ENCODE data around the gene ACBD4.

The ACBD4 gene, protein sequence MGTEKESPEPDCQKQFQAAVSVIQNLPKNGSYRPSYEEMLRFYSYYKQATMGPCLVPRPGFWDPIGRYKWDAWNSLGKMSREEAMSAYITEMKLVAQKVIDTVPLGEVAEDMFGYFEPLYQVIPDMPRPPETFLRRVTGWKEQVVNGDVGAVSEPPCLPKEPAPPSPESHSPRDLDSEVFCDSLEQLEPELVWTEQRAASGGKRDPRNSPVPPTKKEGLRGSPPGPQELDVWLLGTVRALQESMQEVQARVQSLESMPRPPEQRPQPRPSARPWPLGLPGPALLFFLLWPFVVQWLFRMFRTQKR

DNA sequence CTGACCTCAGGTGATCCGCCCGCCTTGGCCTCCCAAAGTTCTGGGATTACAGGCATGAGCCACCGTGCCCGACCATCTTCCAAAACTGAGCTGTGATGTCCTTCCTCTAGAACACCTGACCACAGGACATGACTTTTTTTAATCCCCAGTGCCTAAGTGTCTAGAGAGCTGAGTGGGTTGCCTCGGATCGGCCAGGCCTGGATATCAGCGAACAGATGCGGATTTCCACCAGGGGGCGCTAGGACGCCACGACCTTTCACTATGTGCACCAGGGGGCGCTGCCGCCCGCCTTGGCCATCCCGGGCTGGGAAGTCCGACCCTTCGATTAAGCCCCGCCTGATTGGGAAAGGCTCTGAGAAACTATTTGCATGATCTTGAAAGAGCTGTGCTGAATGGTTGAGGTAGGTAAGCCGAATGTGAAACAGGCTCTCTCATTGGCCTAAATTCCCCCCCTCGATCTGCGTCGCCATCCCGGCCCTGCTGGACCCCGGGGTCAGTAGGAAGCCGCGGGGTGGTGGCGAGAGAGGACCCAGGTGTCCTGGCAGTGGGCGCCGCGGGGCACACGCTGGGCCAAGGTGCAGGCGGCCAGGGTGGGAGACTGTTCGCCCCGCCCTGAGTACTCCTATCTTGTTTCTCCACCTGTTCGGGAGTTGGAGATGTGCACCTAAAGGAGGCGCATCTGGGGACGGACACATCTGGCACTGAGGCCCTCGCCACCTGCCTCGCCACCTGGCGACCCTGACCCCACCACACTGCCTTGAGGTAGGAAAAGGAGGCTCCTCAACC is at the start of gene ACBD4:
Gene ACBD4, plus strand, starts transcription at position 496 of the 786 bp plus-strand sequence. CDS start 458 bp downstream, outside the sequence.
- DNase-seq (ENCODE audit: low read depth, low spot score), result peak; percentile 98

DNA sequence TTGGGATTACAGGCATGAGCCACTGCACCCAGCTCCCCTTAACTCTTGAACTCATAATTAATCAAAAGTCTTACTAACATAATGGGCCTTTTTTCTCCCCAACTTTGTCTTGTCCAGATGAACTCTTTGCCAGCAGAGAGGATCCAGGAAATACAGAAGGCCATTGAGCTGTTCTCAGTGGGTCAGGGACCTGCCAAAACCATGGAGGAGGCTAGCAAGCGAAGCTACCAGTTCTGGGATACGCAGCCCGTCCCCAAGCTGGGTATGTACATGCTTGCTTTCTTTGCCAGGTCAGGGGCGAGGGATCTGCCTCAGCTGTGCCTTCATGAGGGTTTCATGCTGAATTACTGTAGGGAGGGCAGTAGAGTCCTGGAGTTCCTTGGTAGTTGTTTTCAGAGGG is 49.1 kb upstream of the ACBD4 start:
- no peak for DNase-seq (ENCODE audit: low read depth, low spot score)

DNA sequence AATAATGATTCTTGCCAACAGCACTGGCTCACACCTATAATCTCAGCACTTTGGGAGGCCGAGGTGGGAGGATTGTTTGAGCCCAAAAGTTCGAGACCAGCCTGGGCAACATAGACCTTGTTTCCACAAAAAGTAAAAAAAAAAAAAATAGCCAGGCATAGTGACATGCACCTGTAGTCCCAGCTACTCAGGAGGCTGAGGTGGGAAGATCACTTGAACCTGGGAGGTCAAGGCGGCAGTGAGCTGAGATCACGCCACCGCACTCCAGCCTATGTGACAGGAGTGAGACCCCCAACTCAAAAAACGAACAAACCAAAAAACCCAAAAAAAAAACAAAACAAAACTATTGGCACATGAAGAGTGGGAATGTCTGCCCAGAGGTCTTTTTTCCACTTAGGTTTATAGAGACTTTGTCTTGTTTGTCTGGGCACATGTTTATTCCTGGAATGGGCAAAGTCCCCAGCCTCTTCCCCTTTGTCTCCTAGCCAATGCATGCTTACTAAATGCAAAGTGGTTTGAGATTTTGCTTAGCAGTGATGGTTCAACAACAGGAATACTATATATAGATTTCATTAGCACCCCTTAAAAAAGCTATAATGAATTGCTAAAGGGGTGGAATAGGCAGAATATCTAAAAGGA is 48.5 kb upstream of the ACBD4 start:
- no peak for DNase-seq (ENCODE audit: low read depth, low spot score)

DNA sequence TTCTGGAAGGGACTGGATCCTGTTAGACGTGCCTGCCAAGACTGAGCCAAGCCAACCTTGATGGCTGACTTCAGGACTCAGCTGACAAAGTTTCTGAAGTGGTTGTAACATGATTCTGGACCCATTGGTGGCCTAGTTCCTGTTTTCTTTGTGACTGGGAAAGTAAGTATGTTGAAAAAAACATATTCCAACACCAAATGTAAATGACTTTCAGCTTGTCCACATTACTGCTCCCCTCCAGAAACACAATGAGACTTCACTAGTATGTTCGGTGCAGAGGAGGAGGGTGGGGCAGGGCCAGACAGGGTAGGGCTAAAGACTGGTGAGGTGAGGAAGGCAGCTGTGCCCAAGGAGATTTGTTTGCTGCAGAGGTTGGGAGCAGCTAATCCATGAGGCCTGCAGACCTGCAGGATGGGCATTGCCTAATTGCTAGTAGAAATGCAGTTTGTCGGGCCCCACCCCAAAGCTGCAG is 47.9 kb upstream of the ACBD4 start:
- DNase-seq (ENCODE audit: low read depth, low spot score), result peak; percentile 78

DNA sequence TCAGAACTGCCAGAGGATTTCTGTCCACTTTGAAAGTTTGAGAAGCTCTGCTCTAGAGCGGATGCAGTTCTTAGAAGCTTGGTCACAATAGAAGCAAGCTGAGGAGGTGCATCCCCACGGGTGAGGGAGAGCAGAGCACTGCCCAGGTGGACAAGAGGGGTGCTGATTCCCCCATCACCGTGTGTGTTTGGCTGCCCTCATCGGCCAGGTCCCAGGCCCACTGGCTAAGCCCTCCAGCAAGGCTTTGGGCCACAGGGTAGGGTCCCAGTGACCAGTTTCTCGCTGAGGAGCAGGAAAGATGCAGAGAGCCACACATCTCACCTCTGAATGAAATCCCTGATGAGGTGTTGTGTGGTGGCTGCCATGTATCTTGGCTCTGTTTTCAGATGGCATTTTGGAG is 47.5 kb upstream of the ACBD4 start:
- no peak for DNase-seq (ENCODE audit: low read depth, low spot score)

DNA sequence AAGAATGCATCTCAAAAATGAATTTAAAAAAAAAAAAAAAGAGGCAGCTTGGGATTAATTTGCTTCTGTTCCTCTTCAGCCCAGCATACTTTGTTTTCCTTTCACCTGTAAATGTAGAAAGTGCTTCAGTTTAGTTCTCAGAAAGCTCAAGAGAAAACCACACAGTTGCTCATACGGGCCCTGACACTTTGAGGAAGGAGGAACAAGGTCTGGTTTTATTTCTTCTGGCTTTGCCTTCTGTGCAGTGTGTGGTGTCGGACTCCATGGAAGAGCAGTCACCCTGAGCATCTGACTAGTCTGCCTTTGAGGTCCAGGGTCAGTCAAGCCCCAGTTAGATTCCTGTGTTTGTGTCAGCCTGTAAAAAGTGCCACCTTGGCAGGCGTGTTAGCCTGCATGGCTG is 46.7 kb upstream of the ACBD4 start:
- DNase-seq (ENCODE audit: low read depth, low spot score), result no peak

DNA sequence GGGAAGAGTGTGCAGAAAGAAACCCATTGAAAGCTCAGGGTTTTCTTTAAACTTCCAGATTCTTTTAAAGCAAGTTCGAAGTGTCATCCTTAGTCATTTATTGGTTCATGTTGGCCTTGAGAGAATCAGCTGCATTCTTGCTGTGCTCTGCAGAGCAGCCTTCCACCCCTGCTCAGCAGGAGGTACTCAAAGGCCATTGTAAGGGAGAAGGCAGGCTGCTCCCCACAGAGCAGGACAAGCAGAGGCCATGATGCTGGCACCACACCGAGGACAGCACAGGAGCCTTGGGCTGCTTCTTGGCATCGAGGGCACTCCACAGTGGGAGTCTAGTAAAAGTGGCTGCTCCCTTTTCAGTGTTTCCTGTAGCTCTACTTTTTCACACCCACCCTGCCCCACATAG is 44.8 kb upstream of the ACBD4 start:
- DNase-seq (ENCODE audit: low read depth, low spot score), result no peak

DNA sequence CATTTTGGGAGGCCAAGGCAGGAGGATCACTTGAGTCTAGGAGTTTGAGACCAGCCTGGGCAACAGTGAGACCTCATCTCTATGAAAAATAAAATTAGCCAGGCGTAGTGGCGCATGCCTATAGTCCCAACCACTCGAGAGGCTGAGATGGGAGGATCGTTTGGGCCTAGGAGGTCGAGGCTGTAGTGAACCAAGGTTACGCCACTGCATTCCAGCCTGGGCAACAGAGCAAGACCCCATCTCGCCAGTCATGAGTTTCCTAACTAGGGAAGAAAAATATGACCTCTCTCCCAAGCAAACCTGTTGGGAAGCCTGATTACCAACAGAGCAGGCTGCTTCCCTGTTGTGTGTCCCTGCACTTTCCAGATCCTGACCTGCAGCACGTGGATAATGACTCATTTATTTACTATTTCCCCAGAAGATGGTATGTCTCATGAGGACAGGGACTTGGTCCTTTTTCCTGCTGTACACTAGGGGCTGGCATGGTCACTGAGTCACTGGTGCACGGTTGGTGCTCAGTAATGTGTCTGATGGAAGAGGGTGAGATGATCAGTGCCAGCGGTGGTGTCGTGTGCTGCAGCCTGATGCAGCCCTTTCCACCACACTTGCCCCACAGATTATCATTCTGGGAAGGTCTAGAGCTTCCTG is 43.6 kb upstream of the ACBD4 start:
- no peak for DNase-seq (ENCODE audit: low read depth, low spot score)

DNA sequence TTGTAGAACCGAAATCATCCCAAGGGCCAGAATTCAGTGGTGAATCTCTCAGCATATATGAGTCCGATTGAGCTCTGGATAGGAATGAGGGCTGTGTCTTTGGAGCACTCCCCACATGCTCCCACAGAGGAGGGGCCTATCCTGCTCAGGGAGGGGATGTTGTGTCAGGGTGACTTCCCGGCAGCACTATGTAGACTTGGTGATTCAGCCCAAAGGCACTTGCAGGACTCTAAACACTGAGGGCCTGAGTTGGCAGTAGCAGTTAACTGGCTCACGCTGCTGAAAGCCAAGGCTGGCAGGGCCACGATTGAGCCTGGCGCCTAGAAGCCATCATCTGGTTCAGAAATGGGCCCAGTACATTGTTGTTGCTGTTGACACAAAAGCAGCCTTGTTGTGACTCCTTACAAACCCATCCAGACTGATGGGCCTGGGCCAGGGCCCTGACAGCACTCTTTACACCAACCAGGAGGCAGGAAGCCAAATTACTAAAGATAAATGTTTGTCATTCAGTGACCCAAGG is 42.5 kb upstream of the ACBD4 start:
- DNase-seq (ENCODE audit: low read depth, low spot score), result peak; percentile 98

DNA sequence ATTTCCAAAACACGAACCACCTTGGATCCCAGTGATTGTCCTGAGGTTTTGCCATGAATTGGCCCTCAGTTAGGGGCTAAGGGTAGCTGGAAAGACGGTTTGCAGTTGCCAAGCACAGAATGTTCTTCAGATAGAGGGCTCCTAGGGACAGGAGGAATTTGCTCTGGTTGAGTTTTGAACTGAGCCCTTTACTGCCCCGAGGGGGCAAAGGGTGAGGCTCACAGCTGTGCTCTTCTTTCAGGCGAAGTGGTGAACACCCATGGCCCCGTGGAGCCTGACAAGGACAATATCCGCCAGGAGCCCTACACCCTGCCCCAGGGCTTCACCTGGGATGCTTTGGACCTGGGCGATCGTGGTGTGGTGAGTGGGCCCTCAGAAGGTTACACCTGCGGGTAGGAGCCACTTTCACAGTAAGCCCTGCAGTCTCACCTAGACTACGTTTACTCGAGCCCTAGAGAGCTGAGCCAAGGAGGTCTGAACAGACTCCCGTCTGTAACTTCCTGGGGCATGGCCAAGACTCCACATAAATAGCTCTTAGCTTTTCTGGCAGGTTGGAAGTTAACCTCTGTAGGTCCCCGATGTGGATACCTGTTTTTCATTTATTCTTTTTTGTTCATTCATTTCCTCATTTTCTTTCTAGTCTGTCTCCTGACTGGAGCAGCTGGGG is 41.9 kb upstream of the ACBD4 start:
- peak; percentile 74 for DNase-seq (ENCODE audit: low read depth, low spot score)

DNA sequence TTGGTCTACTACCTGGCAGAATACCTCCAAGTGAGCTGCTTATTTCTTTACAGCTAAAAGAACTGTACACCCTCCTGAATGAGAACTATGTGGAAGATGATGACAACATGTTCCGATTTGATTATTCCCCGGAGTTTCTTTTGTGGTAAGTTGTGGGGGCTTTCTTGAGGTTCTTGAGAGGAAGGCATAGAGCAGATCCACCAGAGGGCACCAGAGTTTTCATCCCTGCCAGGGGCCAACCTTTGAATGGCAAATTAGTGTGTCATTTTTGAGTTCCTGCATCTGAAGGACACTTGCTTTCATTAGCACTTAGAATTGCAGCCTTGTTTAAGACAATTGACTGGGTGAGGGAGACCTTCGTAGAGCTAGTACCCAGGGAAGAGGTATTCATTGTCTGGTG is 39.3 kb upstream of the ACBD4 start:
- DNase-seq (ENCODE audit: low read depth, low spot score), result peak; percentile 64

DNA sequence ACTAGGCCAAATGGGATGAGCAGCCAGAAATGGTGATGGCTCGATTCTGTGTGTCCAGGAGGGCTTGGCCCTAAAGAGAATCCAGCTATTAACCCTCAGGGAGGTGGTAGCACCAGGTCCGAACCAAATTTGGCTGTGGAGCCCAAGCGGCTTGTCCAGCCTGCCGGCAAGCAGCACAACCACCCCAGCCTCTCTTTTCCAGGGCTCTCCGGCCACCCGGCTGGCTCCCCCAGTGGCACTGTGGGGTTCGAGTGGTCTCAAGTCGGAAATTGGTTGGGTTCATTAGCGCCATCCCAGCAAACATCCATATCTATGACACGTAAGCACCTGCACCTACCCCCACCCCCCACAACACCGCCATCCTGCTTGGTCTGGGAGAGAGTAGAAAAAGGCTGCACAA is 38.6 kb upstream of the ACBD4 start:
- no peak for DNase-seq (ENCODE audit: low read depth, low spot score)

DNA sequence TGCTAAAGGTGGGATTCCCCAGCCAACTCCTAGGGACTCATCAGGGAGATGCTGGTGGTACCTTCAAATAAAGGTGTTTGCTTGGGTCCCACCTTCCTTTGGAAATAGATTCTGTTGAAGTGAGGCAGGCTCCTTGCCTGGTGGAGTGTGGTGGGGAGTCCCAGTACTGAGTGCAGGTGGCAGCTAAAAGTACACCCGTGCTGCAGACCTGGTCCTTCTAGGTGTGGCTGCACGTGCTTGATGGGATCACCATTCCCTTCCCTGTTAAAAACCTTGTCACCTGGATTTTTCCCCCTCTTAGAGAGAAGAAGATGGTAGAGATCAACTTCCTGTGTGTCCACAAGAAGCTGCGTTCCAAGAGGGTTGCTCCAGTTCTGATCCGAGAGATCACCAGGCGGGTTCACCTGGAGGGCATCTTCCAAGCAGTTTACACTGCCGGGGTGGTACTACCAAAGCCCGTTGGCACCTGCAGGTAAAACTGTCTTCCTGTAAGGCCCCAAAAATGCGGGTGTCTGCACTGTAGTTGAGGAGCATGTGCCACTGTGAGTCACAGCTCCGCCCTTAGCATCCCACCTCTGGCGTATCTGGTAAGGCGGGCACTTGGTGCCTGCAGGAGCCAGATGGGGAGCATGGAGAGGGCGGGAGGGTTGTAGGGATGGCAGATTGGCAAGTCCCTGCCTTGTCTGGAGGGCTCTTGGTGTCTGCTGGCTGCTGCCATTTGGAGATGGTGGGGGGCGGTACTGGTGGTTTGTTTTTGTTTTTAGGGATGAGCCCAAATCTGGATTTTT is 37.2 kb upstream of the ACBD4 start:
- DNase-seq (ENCODE audit: low read depth, low spot score), result no peak

DNA sequence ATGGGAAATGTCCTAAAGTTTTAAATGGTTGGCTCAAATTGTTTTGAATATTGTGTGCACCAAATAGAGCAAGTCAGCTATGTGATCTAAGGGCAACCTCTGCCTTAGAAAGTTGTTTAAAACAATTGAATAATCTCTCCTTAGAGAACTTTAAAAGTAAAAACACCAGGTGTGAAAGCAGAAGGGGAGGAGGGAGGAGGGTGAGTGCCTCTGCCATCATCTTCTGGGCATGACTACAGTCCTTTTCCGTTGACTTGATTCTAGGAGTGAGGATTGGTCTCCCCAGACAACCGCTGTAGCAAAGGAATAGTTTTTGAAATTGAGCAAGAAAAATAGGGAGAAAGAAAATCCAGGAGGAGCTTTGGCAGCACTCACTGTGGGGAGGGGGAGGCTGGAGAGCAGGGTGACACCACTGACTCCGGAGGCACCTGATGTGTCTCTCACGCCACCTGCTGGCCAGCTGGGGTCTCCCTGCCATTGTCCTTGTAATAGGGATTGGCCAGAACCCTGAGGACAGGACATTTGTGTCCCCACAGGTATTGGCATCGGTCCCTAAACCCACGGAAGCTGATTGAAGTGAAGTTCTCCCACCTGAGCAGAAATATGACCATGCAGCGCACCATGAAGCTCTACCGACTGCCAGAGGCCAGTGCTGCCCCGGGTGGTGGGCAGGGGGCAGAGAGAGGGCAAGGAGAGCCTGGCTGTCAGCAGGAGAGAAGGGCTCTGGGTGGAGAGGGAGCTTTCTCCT is 36.4 kb upstream of the ACBD4 start:
- peak; percentile 92 for DNase-seq (ENCODE audit: low read depth, low spot score)

DNA sequence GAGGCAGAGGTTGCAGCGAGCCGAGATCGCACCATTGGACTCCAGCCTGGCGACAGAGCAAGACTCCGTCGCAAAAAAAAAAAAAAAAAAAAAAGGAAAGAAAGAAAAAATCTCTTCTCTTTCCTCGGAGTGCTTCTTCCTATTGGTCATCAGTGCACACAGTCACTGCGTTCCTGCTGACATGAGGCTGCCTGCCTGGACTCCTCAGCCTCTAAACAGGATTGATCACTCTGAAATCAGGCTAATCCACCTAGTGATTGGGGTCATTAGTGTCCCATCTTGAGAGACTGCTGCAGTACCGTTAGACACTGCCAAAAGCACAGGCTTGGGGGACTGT is 34.0 kb upstream of the ACBD4 start:
- no peak for DNase-seq (ENCODE audit: low read depth, low spot score)

DNA sequence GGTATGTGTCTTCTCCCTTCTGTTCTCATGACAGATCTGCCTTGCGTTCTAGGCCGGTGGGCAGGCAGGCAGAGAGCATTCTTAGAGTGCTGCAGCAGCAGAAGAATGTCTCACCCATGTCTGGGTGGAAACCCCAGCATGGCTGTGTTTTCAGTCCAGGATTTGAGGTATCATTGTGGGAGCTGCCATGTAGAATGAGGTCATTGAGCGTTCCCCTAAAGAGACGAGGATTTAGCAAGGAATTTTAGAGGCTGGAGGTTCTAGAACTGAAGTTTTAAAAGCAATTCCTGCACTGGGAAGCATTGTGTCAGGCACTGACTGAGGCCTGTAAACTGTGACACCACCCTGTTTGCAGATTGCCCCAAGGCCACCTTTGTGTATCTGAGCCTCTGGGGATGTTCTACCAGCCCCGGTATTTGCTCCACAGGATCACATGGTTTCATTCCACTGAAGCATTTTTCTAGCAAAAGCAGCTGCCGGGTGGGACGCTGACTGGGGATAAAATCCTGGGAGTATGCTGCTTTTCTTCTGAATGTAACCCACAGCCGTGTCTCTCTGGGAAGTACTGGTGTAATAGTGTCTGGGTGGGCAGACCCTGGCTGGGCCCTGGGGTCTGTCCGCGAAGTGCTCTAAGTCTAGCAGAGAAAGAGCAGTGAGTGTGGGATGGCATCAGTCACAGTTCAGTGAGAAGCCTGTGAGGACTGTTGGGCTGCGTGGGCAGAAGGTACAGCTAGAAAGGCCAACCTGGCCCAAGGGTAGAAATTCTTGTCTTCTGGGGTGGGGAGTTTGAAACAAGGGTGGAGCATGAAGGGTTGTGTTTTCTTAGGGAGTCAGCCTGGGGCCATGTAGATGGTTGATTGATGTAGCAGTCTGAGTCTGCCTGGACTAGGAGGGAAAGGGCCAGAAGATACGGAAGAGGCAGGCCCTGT is 33.3 kb upstream of the ACBD4 start:
- DNase-seq (ENCODE audit: low read depth, low spot score), result no peak

DNA sequence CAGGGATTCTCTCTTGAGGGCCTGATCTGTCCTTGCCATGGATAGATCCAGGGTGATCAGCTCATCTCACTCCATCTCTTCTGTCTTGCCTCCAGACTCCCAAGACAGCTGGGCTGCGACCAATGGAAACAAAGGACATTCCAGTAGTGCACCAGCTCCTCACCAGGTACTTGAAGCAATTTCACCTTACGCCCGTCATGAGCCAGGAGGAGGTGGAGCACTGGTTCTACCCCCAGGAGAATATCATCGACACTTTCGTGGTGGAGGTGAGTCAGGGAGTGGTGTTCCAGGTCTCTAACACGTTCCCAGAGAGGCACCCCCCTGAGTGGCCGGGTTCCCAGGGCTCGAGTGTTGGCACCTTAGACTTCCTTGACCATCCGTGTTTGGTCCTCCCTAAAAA is 32.6 kb upstream of the ACBD4 start:
- DNase-seq (ENCODE audit: low read depth, low spot score), result no peak

DNA sequence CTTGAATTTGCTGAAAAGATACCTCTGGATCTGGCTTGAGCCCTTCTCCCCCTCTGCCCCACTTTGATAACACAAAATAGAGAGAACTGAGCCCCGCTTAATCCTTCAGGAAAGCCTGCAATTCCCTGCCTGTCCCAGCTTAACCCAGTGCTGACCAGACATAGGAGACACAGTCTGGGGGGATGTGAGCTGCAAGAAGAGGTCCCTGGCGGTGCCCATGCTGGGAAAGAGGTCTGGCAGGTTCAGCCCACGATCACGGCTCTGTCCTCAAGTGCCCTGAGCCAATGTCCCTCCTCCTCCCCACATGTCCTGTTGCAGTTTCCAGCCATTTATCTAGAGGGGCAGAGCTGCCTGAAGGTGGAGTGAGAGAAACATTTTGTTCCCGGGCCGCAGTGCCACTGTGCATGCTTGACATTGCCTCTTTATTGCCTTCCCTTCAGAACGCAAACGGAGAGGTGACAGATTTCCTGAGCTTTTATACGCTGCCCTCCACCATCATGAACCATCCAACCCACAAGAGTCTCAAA is 32.2 kb upstream of the ACBD4 start:
- no peak for DNase-seq (ENCODE audit: low read depth, low spot score)

DNA sequence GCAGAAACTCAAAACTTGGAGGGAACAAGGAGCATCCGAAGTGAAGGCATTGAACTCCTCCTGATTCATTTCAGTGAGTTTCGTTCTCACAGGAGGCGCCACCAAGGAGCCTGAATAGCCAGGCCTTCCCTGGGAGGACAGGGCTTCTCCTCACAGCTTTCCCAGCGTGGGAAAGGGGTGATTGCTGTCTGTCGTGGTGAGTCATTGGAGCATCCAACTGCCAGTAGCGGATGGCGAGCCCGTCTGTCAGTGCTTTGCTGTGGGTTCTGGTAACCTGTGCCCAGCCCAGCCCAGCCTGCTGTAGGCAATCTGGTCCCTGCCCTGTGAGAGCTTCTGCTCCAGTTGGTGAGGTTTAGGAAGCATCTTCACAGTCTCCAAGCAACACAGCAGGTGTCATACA is 31.5 kb upstream of the ACBD4 start:
- no peak for DNase-seq (ENCODE audit: low read depth, low spot score)
